ENCODE measurements around the gene SMOC1.
"Not testable (repeated sequence)": the region's sequence is repeated elsewhere in the genome, so short reads cannot be mapped to it uniquely, and the experiment has no call there.

Gene SMOC1

GRCh38 chr14:69901113-69901951, 22.1 kb downstream of the SMOC1 start:
- DNase-seq: peak; percentile 15

- DNase-seq: not testable (repeated sequence)
Observed at GRCh38 chr14:69903046-69903445, 23.8 kb downstream of the SMOC1 start.

GRCh38 chr14:69904246-69904645, 25.0 kb downstream of the SMOC1 start:
- no peak for DNase-seq

- no peak for DNase-seq
Observed at GRCh38 chr14:69906201-69906600, 27.0 kb downstream of the SMOC1 start.

- no peak for DNase-seq
Observed at GRCh38 chr14:69909826-69910550, 30.8 kb downstream of the SMOC1 start.

GRCh38 chr14:69910871-69911270, 31.7 kb downstream of the SMOC1 start:
- DNase-seq: no peak

GRCh38 chr14:69913686-69914085, 34.5 kb downstream of the SMOC1 start:
- DNase-seq: no peak

GRCh38 chr14:69916396-69916795, 37.2 kb downstream of the SMOC1 start:
- DNase-seq: no peak

GRCh38 chr14:69917287-69917686, 38.1 kb downstream of the SMOC1 start:
- no peak for DNase-seq

GRCh38 chr14:69919815-69920214, 40.6 kb downstream of the SMOC1 start:
- DNase-seq: no peak

- peak; percentile 66 for DNase-seq
Observed at GRCh38 chr14:69921052-69921451, 41.8 kb downstream of the SMOC1 start.

GRCh38 chr14:69922198-69922597, 43.0 kb downstream of the SMOC1 start:
- DNase-seq: no peak

GRCh38 chr14:69924201-69924600, 45.0 kb downstream of the SMOC1 start:
- DNase-seq: no peak

- DNase-seq: peak; percentile 5
Observed at GRCh38 chr14:69928111-69928523, 48.9 kb downstream of the SMOC1 start.

- DNase-seq: no peak
Observed at GRCh38 chr14:69930780-69931379, 51.7 kb downstream of the SMOC1 start.

- no peak for DNase-seq
Observed at GRCh38 chr14:69931960-69932359, 52.7 kb downstream of the SMOC1 start.

- no peak for DNase-seq
Observed at GRCh38 chr14:69932391-69932790, 53.2 kb downstream of the SMOC1 start.

GRCh38 chr14:69933623-69934275, 54.5 kb downstream of the SMOC1 start:
- no peak for DNase-seq

GRCh38 chr14:69937367-69938081, 58.3 kb downstream of the SMOC1 start:
- no peak for DNase-seq

- no peak for DNase-seq
Observed at GRCh38 chr14:69938751-69939150, 59.5 kb downstream of the SMOC1 start.

GRCh38 chr14:69941768-69942742, 62.8 kb downstream of the SMOC1 start:
- no peak for DNase-seq
